ENCODE measurements around the gene SNX13.

Gene SNX13

DNA sequence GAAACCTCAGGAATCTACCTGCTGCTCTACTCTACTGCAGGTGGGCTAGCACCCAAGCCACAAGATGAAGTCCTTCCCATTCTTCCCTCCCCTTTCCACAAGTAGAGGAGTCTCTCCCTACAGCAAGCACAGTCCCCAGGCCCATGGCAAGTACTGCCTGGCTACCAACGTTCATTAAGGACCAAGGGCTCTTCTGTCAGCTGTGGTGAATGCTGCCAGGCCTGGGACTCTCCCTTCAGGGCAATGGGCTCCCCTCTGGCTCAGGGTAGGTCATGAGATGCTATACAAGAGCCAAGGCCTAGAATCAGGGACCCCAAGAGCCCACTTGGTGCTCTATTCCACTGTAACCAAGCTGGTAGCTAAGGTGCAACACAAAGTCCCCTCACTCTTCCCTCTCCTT, 39.8 kb downstream of the SNX13 start:
- Histone ChIP-seq H4K20me1 (ENCODE audit: insufficient read depth, low read length) (0 out of 2 replicates have a peak, but pooled peaks cover 4% of the 10 kb centered on the region), H3K9me2 (replicated peaks; ENCODE audit: insufficient read depth, low read length) (no peaks in the 10 kb centered on the region), H3K27ac (ENCODE audit: low read length) (no peak overlapping the region), H3K4me3 (ENCODE audit: low read length) (no peak overlapping the region), H3K4me1 (ENCODE audit: low read length) (no peaks in the 10 kb centered on the region), H3F3A (ENCODE audit: insufficient read depth, low read length) (no peaks in the 10 kb centered on the region), H3K27me3 (replicated peaks; ENCODE audit: insufficient read depth, low read length) (no peaks in the 10 kb centered on the region), H3K9ac (ENCODE audit: low read length) (no peak overlapping the region), H3K9me3 (replicated peaks; ENCODE audit: insufficient read depth, low read length) (no peaks in the 10 kb centered on the region), H2AFZ (ENCODE audit: low read length) (no peak overlapping the region), H3K79me2 (ENCODE audit: low read length) (peaks cover 32% of the 10 kb centered on the region), H3K36me3 (replicated peaks; ENCODE audit: insufficient read depth, low read length) (no peaks in the 10 kb centered on the region), H3K4me2 (ENCODE audit: low read depth, low read length) (no peak overlapping the region)
- no peak for TF ChIP-seq EZH2phosphoT487 (IDR thresholded peaks at IDR 0.05; ENCODE audit: low read length)
- no peak for TF ChIP-seq EZH2 (optimal IDR thresholded peaks at IDR 0.05; ENCODE audit: low read depth, low read length)
- TF ChIP-seq, protein P1, sequence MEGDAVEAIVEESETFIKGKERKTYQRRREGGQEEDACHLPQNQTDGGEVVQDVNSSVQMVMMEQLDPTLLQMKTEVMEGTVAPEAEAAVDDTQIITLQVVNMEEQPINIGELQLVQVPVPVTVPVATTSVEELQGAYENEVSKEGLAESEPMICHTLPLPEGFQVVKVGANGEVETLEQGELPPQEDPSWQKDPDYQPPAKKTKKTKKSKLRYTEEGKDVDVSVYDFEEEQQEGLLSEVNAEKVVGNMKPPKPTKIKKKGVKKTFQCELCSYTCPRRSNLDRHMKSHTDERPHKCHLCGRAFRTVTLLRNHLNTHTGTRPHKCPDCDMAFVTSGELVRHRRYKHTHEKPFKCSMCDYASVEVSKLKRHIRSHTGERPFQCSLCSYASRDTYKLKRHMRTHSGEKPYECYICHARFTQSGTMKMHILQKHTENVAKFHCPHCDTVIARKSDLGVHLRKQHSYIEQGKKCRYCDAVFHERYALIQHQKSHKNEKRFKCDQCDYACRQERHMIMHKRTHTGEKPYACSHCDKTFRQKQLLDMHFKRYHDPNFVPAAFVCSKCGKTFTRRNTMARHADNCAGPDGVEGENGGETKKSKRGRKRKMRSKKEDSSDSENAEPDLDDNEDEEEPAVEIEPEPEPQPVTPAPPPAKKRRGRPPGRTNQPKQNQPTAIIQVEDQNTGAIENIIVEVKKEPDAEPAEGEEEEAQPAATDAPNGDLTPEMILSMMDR (IDR thresholded peaks at IDR 0.05; ENCODE audit: low read length): no peak
- no peak for DNase-seq

DNA sequence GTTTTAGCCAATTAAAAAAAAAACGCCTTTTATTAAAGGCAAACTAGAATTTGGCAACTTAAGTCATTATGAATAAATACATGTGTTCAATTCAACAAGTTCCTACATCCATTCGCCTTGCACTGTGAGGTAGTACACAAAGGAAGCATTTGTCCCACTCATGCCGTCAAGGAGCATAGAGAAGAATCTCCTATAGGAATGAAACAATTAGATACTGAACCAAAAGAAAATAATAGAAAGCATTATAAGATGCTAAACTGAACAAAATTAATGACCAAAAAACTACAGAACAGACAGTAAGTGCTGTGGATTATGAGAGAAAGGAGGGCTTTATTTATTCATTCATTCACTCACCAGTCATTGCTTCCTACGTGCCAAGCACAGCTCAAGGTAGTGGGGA, 42.2 kb downstream of the SNX13 start:
- H3K9me3 ChIP-seq (replicated peaks; ENCODE audit: insufficient read depth, low read length): no peaks in the 10 kb centered on the region
- no peak overlapping the region for H3K4me2 ChIP-seq (ENCODE audit: low read depth, low read length)
- no peaks in the 10 kb centered on the region for H3K9me2 ChIP-seq (replicated peaks; ENCODE audit: insufficient read depth, low read length)
- 0 out of 2 replicates have a peak, but pooled peaks cover 4% of the 10 kb centered on the region for H4K20me1 ChIP-seq (ENCODE audit: insufficient read depth, low read length)
- H2AFZ ChIP-seq (ENCODE audit: low read length): no peak overlapping the region
- no peaks in the 10 kb centered on the region; the same call in 1 of the 2 replicates for H3K36me3 ChIP-seq (replicated peaks; ENCODE audit: insufficient read depth, low read length)
- no peak overlapping the region for H3K27ac ChIP-seq (ENCODE audit: low read length)
- no peaks in the 10 kb centered on the region for H3F3A ChIP-seq (ENCODE audit: insufficient read depth, low read length)
- H3K4me1 ChIP-seq (ENCODE audit: low read length): no peaks in the 10 kb centered on the region
- no peak overlapping the region for H3K4me3 ChIP-seq (ENCODE audit: low read length)
- H3K9ac ChIP-seq (ENCODE audit: low read length): no peak overlapping the region
- H3K27me3 ChIP-seq (replicated peaks; ENCODE audit: insufficient read depth, low read length): no peaks in the 10 kb centered on the region
- H3K79me2 ChIP-seq (ENCODE audit: low read length): peaks cover 10% of the 10 kb centered on the region; the same call in 1 of the 2 replicates
- no peak for DNase-seq
- TF ChIP-seq EZH2 (optimal IDR thresholded peaks at IDR 0.05; ENCODE audit: low read depth, low read length) (no peak), EZH2phosphoT487 (IDR thresholded peaks at IDR 0.05; ENCODE audit: low read length) (no peak)
- TF ChIP-seq, protein P1 (IDR thresholded peaks at IDR 0.05; ENCODE audit: low read length): no peak

DNA sequence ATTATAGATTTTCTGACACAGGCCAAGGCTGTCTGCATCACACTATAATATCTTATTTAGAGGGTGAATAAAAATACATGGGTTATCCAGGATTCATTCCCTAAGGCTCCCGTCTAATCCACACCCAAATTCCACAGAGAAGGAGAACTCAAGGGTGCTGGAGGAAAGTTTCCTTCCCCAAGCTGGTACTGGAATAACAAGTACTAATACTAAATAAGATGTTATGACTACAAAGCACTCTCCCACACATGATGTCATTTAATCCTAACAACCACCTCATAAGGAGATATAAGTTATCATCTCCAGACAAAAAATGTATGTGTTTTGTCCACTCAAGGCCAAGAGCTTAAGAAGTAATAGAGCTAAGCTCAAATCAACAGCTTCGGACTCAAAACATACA, 53.0 kb downstream of the SNX13 start:
- no peak overlapping the region for H3K4me2 ChIP-seq (ENCODE audit: low read depth, low read length)
- no peak overlapping the region for H3K4me3 ChIP-seq (ENCODE audit: low read length)
- no peak overlapping the region for H3K9ac ChIP-seq (ENCODE audit: low read length)
- no peak overlapping the region for H2AFZ ChIP-seq (ENCODE audit: low read length)
- no peak overlapping the region for H3K27ac ChIP-seq (ENCODE audit: low read length)
- H4K20me1 ChIP-seq (ENCODE audit: insufficient read depth, low read length): no peaks in the 10 kb centered on the region
- TF ChIP-seq, protein P1 (IDR thresholded peaks at IDR 0.05; ENCODE audit: low read length): no peak
- TF ChIP-seq EZH2phosphoT487 (IDR thresholded peaks at IDR 0.05; ENCODE audit: low read length): no peak
- no peak for TF ChIP-seq EZH2 (optimal IDR thresholded peaks at IDR 0.05; ENCODE audit: low read depth, low read length)
- H3K79me2 ChIP-seq (ENCODE audit: low read length): no peaks in the 10 kb centered on the region
- H3K27me3 ChIP-seq (replicated peaks; ENCODE audit: insufficient read depth, low read length): no peaks in the 10 kb centered on the region
- H3K4me1 ChIP-seq (ENCODE audit: low read length): no peaks in the 10 kb centered on the region
- no peaks in the 10 kb centered on the region for H3K36me3 ChIP-seq (replicated peaks; ENCODE audit: insufficient read depth, low read length)
- no peaks in the 10 kb centered on the region for H3K9me3 ChIP-seq (replicated peaks; ENCODE audit: insufficient read depth, low read length)
- DNase-seq: no peak
- no peaks in the 10 kb centered on the region for H3F3A ChIP-seq (ENCODE audit: insufficient read depth, low read length)
- no peaks in the 10 kb centered on the region for H3K9me2 ChIP-seq (replicated peaks; ENCODE audit: insufficient read depth, low read length)
